OCI-LY7 (cell line): ENCODE data around the gene SRP9.
"Not testable (repeated sequence)": the region's sequence is repeated elsewhere in the genome, so short reads cannot be mapped to it uniquely, and the experiment has no call there.

Source experiments
- EZH2phosphoT487 ChIP-seq: fragments of 200-600 bp; sonication (generic); IDR thresholded peaks from 2 replicates; pipeline ENCODE4 v1.6.1; 2018; ENCODE audit warnings: low read depth, borderline replicate concordance, mild to moderate bottlenecking, mixed run types, antibody characterized with exemption, low read length, moderate library complexity, mixed read lengths
- TF ChIP-seq, protein P1 (sequence below): fragments of 200-600 bp; sonication (generic); conservative IDR thresholded peaks from 2 replicates; pipeline ENCODE4 v1.5.1; 2014; ENCODE audit warnings: mild to moderate bottlenecking, antibody characterized with exemption, low read length, moderate library complexity, mixed read lengths

DNA sequence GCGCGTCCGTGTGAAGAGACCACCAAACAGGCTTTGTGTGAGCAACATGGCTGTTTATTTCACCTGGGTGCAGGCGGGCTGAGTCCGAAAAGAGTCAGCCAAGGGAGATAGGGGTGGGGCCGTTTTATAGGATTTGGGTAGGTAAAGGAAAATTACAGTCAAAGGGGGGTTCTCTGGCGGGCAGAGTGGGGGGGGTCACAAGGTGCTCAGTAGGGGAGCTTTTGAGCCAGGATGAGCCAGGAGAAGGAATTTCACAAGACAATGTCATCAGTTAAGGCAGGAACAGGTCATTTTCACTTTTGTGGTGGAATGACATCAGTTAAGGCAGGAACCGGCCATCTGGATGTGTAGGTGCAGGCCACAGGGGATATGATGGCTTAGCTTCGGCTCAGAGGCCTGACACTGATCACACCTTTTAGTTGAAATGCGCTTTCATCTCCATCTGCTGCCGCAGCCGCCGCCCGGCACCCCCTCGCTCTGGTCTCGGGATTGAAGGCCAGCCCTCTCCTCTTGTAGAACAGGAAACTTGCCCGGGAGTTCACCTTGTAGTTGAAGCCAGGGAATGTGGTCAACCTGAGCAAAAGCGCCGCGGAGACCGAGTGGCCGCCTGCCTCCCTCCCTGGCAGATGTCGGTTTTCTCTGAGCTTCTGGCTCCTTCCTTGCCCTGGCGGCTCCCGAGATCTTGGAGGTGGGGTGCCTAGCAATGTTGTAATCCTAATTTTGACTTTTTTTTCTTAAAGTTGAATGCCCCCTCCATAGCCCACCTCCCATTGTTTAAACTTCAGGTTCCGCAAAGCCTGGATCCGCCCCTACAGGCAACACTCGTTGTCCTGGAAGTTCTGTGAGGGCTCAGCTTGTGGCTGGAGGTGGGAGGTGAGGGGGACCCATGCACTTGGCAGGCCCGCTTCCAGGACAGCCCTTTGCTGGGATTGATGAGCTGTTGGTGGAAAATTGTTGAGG, 33.2 kb downstream of the SRP9 start:
- TF ChIP-seq, protein P1, sequence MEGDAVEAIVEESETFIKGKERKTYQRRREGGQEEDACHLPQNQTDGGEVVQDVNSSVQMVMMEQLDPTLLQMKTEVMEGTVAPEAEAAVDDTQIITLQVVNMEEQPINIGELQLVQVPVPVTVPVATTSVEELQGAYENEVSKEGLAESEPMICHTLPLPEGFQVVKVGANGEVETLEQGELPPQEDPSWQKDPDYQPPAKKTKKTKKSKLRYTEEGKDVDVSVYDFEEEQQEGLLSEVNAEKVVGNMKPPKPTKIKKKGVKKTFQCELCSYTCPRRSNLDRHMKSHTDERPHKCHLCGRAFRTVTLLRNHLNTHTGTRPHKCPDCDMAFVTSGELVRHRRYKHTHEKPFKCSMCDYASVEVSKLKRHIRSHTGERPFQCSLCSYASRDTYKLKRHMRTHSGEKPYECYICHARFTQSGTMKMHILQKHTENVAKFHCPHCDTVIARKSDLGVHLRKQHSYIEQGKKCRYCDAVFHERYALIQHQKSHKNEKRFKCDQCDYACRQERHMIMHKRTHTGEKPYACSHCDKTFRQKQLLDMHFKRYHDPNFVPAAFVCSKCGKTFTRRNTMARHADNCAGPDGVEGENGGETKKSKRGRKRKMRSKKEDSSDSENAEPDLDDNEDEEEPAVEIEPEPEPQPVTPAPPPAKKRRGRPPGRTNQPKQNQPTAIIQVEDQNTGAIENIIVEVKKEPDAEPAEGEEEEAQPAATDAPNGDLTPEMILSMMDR = not testable (repeated sequence)
- not testable (repeated sequence) for TF ChIP-seq EZH2phosphoT487
